Measurements from ENCODE around the gene ELOVL2.
"Not testable (repeated sequence)": the region's sequence is repeated elsewhere in the genome, so short reads cannot be mapped to it uniquely, and the experiment has no call there.

The ELOVL2 gene, protein sequence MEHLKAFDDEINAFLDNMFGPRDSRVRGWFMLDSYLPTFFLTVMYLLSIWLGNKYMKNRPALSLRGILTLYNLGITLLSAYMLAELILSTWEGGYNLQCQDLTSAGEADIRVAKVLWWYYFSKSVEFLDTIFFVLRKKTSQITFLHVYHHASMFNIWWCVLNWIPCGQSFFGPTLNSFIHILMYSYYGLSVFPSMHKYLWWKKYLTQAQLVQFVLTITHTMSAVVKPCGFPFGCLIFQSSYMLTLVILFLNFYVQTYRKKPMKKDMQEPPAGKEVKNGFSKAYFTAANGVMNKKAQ

DNA sequence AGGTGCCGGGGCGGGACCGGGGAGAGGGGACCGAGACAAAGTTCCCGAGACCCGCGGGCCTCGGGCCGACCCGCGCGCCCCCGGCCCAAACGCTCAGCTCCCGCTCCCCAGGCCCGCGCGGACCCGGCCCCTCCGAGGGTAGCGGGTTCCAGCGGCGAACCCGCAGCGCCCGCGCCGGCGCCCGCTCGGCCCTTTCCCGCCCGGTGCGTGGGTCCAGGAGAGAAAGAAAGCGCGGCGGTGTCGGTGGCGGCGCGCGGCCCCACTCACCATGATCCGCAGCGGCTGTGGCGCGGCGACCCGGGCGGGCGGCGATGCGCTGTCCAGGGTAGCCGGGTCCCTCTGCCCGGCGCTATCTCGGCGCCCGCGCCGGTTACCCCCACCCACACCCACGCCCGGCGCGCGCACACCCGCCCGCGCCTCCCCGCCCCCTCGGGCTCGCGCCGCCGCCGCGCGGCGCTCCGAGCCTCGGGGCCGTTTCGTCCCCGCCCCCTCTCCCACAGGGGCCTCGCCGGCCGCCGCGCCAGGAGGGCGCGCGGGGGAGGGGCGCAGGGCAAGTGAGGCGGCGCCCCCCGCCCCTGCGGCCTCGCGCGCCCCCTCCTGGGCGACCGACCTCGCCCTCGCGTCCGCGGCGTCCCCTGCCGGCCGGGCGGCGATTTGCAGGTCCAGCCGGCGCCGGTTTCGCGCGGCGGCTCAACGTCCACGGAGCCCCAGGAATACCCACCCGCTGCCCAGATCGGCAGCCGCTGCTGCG lies at the start of gene ELOVL2:
TSS of gene ELOVL2 (minus strand) at position 345 of the 751 bp plus-strand sequence. CDS start at position 270, 75 bp downstream.
- in situ Hi-C loops (cut with MboI; ENCODE audit: low sequenced_read_pairs), result no loop called here

DNA sequence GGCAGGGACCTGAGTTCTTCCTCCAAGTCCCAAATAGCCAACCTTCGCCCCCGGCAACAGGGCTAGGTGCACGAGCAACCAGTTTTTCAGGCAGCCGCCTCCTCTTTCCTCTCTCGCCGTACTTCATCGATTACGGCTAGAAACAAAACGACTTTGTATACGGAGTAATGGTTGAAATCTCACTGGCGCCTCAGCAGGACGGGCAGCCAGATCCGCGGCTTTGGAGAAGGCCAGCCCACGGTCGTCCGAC lies 49.2 kb upstream of the ELOVL2 start:
- in situ Hi-C loops (cut with MboI; ENCODE audit: low sequenced_read_pairs), result no loop called here

DNA sequence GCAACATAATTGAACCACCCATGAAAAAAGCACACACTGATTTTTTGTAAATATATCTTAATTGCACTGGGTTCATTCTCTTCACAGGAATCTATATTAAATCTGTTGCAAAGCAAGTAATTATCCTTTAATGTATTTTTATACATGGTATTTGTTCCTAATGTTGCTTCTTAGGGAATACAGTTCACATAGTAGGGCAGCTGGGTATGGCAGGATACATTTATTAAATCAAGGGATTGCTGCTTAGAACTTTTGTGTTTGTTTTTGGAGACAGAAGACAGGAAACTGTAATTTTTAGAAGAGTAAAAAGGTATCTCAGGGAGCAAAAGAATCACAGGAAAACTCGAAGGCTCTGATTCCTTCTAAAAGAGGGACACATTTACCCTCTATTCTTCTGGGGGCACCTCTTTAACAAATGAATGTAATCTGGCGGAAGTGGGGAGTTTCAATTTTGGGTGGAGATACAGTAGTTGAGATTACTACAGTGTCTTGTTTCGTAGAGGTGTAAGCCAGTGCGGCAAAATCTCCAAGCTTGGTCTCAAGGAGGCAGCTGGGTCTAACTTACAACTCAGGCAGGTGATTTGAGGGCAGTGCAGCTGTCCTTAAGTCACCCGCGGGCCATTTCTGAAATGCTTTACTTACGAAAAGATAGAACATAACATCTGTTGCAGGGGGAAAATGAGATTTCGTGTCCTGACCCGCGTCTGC lies 48.7 kb upstream of the ELOVL2 start:
- in situ Hi-C loops (cut with MboI; ENCODE audit: low sequenced_read_pairs), result no loop called here

DNA sequence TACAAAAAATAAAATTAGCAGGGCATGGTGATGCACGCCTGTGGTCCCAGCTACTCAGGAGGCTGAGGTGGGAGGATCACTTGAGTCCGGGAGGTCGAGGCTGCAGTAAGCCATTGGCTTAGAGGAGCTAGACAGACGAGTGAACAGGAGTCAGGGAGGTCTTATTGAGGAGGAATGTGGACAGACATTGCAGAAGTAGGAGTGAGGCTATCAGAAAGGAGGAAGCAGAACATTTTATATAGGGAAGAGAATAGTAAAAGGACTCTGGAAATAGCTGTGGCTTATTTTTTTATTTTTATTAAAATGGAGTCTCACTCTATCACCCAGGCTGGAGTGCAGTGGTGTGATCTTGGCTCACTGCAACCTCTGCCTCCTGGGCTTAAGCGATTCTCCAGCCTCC lies 47.0 kb upstream of the ELOVL2 start:
- in situ Hi-C loops (cut with MboI; ENCODE audit: low sequenced_read_pairs), result not testable (repeated sequence)

DNA sequence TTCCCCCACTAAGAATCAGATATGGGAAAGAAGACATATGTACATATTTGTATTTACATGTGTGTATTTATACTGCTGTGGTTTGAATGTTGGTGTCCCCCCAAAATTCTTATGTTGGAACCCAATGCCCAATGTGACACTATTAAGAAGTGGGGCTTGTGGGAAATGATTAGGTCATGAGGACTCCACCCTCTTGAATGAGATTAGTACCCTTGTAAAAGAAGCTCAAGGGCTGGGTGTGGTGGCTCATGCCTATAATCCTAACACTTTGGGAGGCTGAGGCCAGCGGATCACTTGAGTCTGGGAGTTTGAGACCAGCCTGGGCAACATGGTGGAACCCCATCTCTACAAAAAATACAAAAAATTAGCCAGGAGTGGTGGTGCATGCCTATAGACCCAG lies 45.6 kb upstream of the ELOVL2 start:
- in situ Hi-C loops (cut with MboI; ENCODE audit: low sequenced_read_pairs), result no loop called here

DNA sequence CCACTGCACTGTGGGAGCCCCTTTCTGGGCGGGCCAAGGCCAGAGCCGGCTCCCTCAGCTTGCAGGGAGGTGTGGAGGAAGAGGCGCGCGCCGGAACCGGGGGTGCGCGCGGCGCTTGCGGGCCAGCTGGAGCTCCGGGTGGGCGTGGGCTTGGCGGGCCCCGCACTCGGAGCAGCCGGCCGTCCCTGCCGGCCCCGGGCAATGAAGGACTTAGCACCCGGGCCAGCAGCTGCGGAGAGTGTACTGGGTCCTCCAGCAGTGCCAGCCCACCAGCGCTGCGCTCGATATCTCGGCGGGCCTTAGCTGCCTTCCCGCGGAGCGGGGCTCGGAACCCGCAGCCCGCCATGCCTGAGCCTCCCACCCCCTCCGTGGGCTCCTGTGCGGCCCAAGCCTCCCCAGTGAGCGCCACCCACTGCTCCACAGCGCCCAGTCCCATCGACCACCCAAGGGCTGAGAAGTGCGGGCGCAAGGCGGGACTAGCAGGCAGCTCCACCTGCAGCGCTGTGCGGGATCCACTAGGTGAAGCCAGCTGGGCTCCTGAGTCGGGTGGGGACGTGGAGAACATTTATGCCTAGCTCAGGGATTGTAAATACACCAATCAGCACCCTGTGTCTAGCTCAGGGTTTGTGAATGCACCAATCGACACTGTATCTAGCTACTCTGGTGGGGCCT lies 43.2 kb upstream of the ELOVL2 start:
- in situ Hi-C loops (cut with MboI; ENCODE audit: low sequenced_read_pairs), result not testable (repeated sequence)

DNA sequence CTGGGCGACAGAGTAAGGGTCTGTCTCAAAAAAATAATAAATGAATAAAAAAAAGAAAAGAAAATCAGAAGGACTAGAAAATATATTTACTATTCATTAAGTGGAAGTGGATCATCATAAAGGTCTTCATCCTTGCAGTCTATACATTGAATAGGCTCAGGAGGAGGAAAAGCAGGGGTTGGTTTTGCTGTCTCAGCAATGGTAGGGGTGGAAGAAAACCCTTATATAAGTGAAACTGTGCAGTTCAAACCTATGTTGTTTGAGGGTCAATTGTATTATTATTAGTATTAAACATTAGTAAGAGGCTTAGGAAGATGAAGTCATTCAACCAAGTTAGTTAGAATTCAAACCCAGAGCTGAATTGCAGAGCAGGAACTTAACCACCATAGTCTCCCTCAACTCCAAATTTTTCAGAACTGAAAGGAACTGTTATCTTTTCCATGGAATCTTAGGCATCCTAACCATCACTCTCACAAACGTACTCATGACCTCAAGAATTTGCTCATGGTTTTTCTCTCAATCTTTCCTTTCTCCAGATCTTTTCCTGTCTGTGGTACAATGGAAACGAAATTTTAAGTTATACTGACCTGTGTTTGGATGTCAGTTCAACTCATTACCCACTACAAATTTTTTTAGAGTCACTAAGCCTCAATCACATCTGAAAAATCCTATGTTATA lies 41.8 kb upstream of the ELOVL2 start:
- in situ Hi-C loops (cut with MboI; ENCODE audit: low sequenced_read_pairs), result no loop called here

DNA sequence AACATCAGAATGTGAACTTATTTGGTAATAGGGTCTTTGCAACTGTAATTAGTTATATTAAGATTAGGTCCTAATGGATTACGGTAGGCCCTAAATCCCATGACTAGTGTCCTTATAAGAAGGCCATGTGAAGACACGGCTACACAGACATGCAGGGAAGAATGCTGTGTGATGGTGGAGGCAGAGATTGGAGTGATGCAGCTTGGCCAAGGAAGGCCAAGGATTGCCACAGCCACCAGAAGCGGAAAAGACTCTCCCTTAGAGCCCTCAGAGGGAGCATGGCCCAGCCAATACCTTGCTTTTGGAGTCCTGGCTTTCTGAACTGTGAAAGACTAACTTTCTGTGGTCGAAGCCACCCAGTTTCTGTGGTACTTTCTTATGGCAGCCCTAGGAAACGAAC lies 39.9 kb upstream of the ELOVL2 start:
- in situ Hi-C loops (cut with MboI; ENCODE audit: low sequenced_read_pairs), result no loop called here

DNA sequence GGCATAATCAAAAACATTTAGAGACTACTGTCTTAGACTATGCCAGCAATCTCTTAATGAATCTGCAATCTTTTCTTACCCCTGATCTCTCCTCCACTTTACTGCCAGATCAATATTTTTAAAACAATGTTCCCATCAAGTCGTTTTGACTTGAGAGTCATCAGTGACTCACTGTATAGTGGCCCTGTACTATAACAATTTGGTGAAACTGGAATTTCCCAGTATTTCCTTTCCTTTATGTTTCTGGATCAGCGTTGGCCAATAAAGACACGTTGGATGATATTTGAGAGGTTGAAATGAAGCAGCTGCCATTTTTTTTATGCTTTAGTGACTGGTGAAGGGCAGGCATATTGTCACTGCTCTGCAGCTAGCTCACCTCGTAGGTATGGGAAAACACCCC lies 39.4 kb upstream of the ELOVL2 start:
- in situ Hi-C loops (cut with MboI; ENCODE audit: low sequenced_read_pairs), result no loop called here

DNA sequence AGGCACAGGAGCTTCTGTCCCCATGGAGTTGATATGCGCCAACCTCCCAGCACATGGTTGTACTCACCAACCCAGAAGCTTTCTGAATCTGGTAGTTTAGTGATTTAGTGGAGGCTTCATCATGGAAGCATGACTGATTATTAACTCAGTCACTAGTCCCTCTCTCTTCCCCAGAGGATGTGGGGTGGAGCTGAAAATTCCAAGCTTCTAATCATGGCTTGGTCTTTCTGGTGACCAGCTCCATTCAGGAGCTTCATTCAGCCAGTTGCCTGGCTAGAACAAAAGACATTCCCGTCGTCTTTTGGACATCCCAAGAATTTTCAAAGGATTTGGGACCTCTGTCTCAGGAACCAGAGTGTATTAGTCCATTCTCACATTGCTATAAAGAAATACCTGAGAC lies 36.2 kb upstream of the ELOVL2 start:
- in situ Hi-C loops (cut with MboI; ENCODE audit: low sequenced_read_pairs), result no loop called here

DNA sequence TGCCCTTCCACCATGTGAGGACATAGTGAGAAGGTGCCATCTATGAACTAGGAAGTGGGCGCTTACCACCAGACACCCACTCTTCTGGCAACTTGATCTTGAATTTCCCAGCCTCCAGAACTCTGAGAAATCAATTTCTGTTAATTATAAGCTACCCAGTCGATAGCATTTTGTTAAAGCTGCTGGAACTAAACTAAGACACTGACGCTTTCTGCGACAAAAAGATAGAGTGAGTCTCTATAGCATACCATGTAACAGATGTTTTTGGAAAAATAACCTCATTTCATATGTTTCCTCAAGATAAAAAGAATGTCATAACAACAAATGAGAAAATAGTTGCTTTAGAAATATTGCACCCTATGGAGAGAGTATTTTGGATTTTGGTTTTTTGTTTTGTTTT lies 34.2 kb upstream of the ELOVL2 start:
- in situ Hi-C loops (cut with MboI; ENCODE audit: low sequenced_read_pairs), result loop anchor here (10.0 kb wide), 1 partner anchor 593 kb away; no protein-coding TSS in a partner anchor

DNA sequence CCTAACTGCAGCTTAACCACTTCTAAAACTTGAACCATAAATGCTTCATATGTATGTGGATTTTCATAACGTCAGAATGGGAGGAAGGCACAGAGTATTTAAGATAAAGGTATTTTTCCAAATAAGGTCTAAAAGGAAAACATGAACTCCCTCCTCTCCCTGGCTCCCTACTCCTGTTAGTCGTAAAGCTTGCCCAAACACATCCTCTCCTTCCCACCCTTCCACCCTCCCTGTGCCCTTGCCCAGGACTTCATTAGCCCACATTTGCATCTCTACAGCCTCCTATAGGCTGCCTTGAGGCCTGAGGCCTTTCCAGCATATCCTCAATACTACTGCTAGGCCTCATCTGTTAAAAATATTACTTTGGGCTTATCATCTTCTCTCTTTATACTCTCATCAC lies 32.4 kb upstream of the ELOVL2 start:
- in situ Hi-C loops (cut with MboI; ENCODE audit: low sequenced_read_pairs), result loop anchor here (10.0 kb wide), 1 partner anchor 592 kb away; no protein-coding TSS in a partner anchor

DNA sequence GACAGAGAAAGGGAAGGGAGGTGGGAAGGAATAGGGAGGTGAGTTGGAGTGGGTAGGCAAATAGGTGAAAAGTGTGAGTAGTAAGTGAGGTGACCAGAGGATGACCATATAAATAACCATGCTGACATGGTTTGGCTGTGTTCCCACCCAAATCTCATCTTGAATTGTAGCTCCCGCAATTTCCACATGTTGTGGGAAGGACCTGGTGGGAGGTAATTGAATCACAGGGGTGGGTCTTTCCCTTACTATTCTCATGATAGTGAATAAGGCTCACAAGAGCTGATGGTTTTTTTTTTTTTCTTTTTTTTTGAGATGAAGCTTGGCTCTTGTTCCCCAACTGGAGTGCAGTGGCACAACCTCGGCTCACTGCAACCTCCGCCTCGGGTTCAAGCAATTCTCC lies 28.0 kb upstream of the ELOVL2 start:
- in situ Hi-C loops (cut with MboI; ENCODE audit: low sequenced_read_pairs), result loop anchor here (10.0 kb wide), 1 partner anchor 587 kb away; no protein-coding TSS in a partner anchor

DNA sequence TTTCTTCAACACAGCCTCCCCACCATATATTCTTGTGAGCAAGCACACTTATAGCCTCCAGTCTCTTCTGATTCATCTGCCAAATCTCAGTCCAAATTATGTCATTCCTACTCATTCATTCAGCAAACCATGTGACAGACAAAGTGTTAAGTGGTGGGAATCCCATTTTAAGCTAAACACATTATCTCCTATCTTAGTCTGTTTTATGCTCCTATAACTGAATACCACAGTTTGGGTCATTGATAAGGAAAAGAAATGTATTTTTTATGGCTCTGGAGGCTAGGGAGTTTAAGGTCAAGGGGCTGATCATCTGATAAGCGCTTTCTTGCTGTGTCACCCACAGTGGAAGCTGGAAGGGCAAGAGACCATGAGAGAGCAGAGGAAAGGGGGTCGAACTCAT lies 25.7 kb upstream of the ELOVL2 start:
- in situ Hi-C loops (cut with MboI; ENCODE audit: low sequenced_read_pairs), result loop anchor here (10.0 kb wide), 1 partner anchor 585 kb away; no protein-coding TSS in a partner anchor

DNA sequence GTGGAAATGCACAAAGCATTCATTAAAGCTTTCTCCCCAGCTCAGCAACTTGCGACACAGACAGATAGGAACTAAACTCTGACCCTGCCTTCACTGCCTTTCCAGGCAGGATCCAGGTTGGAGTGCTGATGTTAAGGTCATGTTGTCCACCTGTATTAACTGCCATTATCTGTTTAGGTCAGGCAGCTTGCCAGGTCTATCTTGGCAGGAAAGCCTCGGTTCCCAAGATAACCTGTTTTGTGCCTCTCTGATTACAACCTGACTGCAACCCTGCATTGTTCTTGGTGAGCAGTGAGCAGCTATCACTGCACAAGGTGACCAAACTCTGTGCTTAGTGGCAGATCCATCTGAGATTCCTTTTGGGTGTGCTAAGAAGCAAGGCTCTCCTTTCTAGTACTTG lies 23.2 kb upstream of the ELOVL2 start:
- in situ Hi-C loops (cut with MboI; ENCODE audit: low sequenced_read_pairs), result no loop called here

DNA sequence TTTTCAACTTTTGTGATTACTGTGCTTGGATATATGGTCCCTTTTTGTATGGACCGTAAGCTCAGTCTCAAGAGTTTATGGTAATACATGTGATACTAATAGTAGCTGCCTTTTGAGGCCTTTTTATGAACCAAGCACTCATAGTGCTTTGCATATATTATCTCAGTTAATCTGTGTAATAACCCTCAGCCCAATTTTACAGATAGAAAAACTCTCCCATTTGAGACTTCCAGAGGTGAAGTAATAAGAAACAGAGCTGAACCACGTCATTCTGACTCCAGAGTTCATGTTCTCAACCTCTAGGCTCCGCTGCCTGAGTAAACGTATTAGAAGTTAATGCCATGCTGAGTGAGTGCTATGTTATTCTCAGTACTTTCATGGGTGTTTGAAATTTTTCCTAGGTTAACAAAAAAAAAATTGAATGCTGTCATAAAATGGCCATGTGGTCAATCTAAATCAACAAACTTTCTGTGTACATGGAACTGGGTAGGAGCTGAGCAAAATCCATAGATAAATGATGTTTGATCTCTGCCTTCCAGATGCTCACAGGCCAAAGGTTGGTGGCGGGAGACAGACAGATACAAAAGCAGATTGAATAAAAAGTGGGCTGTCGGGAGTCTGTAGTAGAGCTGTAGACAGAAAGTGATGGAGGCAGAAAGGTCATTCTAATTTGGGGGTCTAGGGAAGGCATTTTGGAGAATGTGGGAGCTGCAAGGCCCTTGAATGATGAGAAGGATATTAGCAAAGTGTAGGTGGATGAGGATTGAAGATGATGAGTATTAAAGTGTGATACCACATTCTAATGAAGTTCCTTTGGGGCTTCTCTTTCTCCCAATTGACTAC lies 22.6 kb upstream of the ELOVL2 start:
- in situ Hi-C loops (cut with MboI; ENCODE audit: low sequenced_read_pairs), result no loop called here

DNA sequence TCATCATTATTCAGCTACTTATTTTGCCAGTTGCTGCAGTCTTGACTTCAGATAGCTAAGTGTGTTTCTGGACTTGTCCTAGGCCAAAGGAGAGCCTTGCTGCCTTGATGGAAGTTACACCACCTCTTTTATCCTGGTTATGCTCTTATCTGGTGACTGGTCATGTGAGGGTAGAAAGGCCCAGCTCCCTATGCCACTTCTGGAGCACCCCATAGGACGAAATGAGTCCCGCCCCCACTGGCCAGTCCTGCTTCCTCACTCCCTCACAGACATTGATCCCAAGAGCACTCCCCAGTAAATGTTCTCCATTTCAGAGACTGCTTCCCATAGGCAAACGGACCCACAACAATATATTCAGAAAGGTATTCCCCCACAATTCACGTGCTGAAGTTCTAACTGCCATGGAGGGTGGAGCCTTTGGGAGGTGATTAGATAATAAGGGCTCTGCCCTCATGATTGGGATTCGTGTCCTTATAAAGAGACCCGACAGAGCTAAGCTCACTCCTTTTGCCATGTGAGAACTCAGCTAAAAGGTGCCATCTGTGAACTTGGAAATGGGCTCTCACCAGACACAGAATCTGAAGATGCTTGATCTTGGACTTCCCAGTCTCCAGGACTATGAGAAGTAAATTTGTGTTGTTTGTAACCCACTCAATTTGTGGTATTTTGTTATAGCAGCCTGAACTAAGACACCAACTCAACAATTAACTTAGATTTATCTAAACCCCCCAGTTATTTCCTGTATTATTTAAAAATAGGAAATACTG lies 21.5 kb upstream of the ELOVL2 start:
- in situ Hi-C loops (cut with MboI; ENCODE audit: low sequenced_read_pairs), result no loop called here

DNA sequence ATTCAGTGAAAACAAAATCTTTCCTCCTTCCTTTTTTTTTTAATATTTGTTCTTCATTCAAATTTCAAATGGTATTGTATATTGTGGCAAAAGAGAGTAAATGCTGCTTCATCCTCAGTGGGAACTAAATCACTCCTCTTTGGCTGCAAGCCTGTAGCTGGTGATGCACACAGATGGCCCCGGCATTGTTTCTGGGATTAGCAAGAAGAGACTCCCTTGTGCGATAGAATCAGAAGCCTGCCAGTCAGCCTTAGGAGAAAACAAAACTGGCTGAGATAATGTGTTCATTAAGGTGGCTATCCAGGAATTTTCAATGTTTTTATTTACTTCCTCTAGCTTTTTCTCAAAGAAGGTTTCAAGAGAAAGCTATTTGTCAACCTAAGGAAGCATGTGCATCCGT lies 20.7 kb upstream of the ELOVL2 start:
- in situ Hi-C loops (cut with MboI; ENCODE audit: low sequenced_read_pairs), result no loop called here

DNA sequence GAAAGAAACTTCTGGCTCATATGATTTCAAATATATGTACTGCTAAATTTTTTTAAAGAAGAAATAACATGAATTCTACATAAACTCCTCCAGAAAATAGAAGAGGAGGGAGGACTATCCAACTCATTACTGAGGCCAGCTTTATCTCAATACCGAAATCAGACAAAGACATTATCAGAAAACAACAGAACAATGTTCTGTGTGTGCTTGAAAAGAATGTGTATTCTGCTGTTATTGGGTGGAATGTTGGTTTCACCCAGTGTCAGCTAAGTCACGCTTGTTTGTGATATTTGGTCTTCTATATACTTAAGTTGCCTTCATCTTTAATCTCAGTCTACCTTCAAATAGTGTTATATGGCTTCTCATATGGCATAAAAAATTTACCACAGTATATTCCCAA lies 18.6 kb upstream of the ELOVL2 start:
- in situ Hi-C loops (cut with MboI; ENCODE audit: low sequenced_read_pairs), result no loop called here
